Breast epithelium (tissue), 3 donors: ENCODE data around the gene RBBP5.

Experiments used
- POLR2A ChIP-seq: fragments of 450-650 bp; IDR thresholded peaks from one replicate; pipeline ENCODE4 v1.6.1; 2016; ENCODE audit warnings: antibody characterized with exemption, mild to moderate bottlenecking, moderate library complexity
- POLR2AphosphoS5 ChIP-seq, 3 donors: sonication (generic); formaldehyde crosslinking; IDR thresholded peaks; one replicate each; pipeline ENCODE4 v1.6.1; 2017; ENCODE audit warnings: antibody characterized with exemption in 3 of 3

DNA sequence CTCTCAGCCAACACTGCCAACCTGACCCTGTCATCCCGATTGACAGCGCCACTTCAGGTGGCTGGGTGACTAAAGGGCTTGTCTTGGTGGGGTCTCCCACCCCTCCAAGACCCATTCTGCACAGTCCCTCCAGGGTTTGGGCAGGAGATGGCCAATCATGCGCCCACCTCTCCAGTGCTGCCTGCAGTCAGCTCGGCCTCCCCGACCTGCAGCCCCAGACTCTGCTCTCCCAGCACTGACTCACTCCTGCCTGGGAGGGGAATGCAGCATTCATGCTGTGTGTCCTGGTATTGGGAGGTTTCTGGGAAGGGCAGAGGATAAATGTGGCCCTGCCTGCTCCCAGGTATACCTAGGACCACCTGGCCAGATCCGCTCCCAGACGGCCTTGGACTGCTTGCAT lies 47.3 kb downstream of the RBBP5 start:
- TF ChIP-seq POLR2AphosphoS5 (IDR thresholded peaks at IDR 0.05) = no peak
- no peak for TF ChIP-seq POLR2A
